Measurements from ENCODE around the gene GDF10. TPM values are rescaled to one million over a fixed set of nuclear protein-coding genes. Genes with fewer than 3 reads are reported as not detected.

GDF10 gene
- total and polyA plus RNA-seq, 2 of the 8 experiments (the other 6 are each of a cell fraction or from before 2014, with no cell fraction given): 0.19 to 0.32 TPM

DNA sequence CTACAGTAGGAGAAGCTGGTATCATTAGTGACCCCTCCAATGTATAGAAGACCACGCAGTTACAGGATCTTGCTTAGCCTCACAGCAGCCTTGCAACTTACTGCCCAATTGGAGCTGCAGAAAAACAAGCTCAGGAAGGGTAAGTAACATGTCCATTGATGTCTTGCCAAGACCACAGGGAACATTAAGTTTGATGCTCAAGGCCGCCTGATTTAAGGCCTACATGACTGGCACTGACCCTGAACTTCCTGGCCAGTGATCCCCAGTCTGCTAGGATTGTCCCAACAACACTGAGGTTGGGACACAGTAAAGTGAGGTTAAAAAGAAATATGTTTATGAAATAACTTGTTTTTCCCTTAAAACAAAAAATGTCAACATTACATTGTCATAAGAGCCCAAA, 15.4 kb downstream of the GDF10 start:
- no peak overlapping the region for H3K4ac ChIP-seq (replicated peaks; ENCODE audit: insufficient read length, low read depth, low read length)
- H2AFZ ChIP-seq (ENCODE audit: low read length): no peak overlapping the region
- no peak overlapping the region for H2BK20ac ChIP-seq (ENCODE audit: low read length)
- H3K27me3 ChIP-seq (replicated peaks in 1 of 4; ENCODE audit: control insufficient read depth in 3 of 4, extremely low read depth in 1 of 4, insufficient read depth in 3 of 4, low read length in 3 of 4): no peaks in the 10 kb centered on the region
- H4K91ac ChIP-seq (replicated peaks; ENCODE audit: insufficient read length, low read length): no peak overlapping the region
- H3K79me2 ChIP-seq (ENCODE audit: control insufficient read depth in 1 of 2, insufficient read depth in 2 of 2, low read length in 2 of 2): no peaks in the 10 kb centered on the region
- no peak overlapping the region for H3K4me3 ChIP-seq (ENCODE audit: extremely low read depth in 1 of 4, insufficient read depth in 2 of 4, low read depth in 3 of 4, low read length in 4 of 4)
- H4K8ac ChIP-seq (ENCODE audit: extremely low read depth, insufficient read depth, low read length): no peak overlapping the region
- H3K79me1 ChIP-seq (ENCODE audit: low read depth, low read length): no peaks in the 10 kb centered on the region
- no peak overlapping the region for H2BK5ac ChIP-seq (ENCODE audit: low read depth, low read length)
- H2BK12ac ChIP-seq (ENCODE audit: low read depth, low read length): no peak overlapping the region
- H3K9ac ChIP-seq (replicated peaks in 1 of 4; ENCODE audit: extremely low read depth in 1 of 4, low read depth in 3 of 4, low read length in 3 of 4): no peak overlapping the region
- WGBS, 2 experiments (ENCODE audit: extremely low coverage in 1 of 2, insufficient coverage in 1 of 2, insufficient read length in 1 of 2, insufficient replicate concordance in 2 of 2, low coverage in 1 of 2, low lambda C conversion rate in 2 of 2, missing lambda C conversion rate in 1 of 2): 95% methylated on average over 2 of the region's 2 CpGs; no CpG with 5 or more reads in 1 of the 2 experiments
- no peaks in the 10 kb centered on the region for H3K9me3 ChIP-seq (ENCODE audit: insufficient read depth in 2 of 2, low read depth in 1 of 2, low read length in 1 of 2)
- POLR2A ChIA-PET (ENCODE audit: partially characterized antibody): interaction anchor here (1.2 kb wide), 1 partner anchor 69 kb away, joined by 4 read pairs; the partner anchor contains the start of gene ZNF488
- no peak overlapping the region for H2BK15ac ChIP-seq (ENCODE audit: low read length)
- CTCF ChIA-PET (ENCODE audit: partially characterized antibody): interaction anchor here (0.9 to 11.8 kb wide), 8 partner anchors 9 to 320 kb away, joined by 3 to 201 read pairs (median 7); no protein-coding TSS in a partner anchor
- no peak overlapping the region for H2AK5ac ChIP-seq (ENCODE audit: low read depth, low read length)
- no peak overlapping the region for H3K18ac ChIP-seq (ENCODE audit: extremely low read depth, low read length)
- H3K4me1 ChIP-seq (replicated peaks in 1 of 4; ENCODE audit: control insufficient read depth in 3 of 4, insufficient read depth in 4 of 4, low read length in 3 of 4): no peaks in the 10 kb centered on the region
- FAIRE-seq (no peak), DNase-seq (ENCODE audit: low read depth in 1 of 2, low spot score in 2 of 2) (no peak)
- no peak overlapping the region for H3K4me2 ChIP-seq (ENCODE audit: insufficient read depth in 1 of 2, low read depth in 2 of 2, low read length in 2 of 2)
- no peaks in the 10 kb centered on the region for H3K36me3 ChIP-seq (ENCODE audit: control insufficient read depth in 2 of 4, insufficient read depth in 4 of 4, low read length in 3 of 4)
- no peak overlapping the region for H4K5ac ChIP-seq (ENCODE audit: insufficient read length, low read depth, low read length)
- no peak overlapping the region for H2BK120ac ChIP-seq (replicated peaks; ENCODE audit: low read depth, low read length)
- no peaks in the 10 kb centered on the region for H3K23me2 ChIP-seq (ENCODE audit: low read depth, low read length)
- no peaks in the 10 kb centered on the region for H4K20me1 ChIP-seq (replicated peaks in 1 of 2; ENCODE audit: control insufficient read depth in 1 of 2, insufficient read depth in 2 of 2, low read length in 2 of 2)
- no peak overlapping the region for H3K23ac ChIP-seq (ENCODE audit: insufficient read length)
- no peak overlapping the region for H3K27ac ChIP-seq (ENCODE audit: low read depth, low read length)
- no peak overlapping the region for H3K14ac ChIP-seq (ENCODE audit: insufficient read length)
- H3K56ac ChIP-seq (replicated peaks; ENCODE audit: insufficient read length, low read depth, low read length): no peak overlapping the region
- no peak for TF ChIP-seq POU5F1 (IDR thresholded peaks at IDR 0.05; ENCODE audit: low read depth, low read length)
- TF ChIP-seq, protein P1, sequence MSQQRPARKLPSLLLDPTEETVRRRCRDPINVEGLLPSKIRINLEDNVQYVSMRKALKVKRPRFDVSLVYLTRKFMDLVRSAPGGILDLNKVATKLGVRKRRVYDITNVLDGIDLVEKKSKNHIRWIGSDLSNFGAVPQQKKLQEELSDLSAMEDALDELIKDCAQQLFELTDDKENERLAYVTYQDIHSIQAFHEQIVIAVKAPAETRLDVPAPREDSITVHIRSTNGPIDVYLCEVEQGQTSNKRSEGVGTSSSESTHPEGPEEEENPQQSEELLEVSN (IDR thresholded peaks at IDR 0.05): no peak
- TF ChIP-seq SP1 (IDR thresholded peaks at IDR 0.05; ENCODE audit: low read depth, low read length): no peak
- no peak for TF ChIP-seq YY1 (IDR thresholded peaks at IDR 0.05; ENCODE audit: low read depth, low read length)
- TF ChIP-seq GABPA (IDR thresholded peaks at IDR 0.05; ENCODE audit: borderline replicate concordance, insufficient read depth, low read length): no peak
- TF ChIP-seq EZH2 (IDR thresholded peaks at IDR 0.05; ENCODE audit: low read depth, low read length, severe bottlenecking): no peak
- TF ChIP-seq BRCA1 (IDR thresholded peaks at IDR 0.05; ENCODE audit: low read depth, low read length): no peak
- TF ChIP-seq KDM4A (IDR thresholded peaks at IDR 0.05; ENCODE audit: low read depth, low read length, severe bottlenecking): no peak
- TF ChIP-seq CBX5 (IDR thresholded peaks at IDR 0.05; ENCODE audit: low read depth, low read length): no peak
- no peak for TF ChIP-seq TAF7 (optimal IDR thresholded peaks at IDR 0.05; ENCODE audit: borderline replicate concordance, low read depth, low read length)
- no peak for TF ChIP-seq SAP30 (IDR thresholded peaks at IDR 0.05; ENCODE audit: insufficient read depth, insufficient replicate concordance, low read length)
- no peak for TF ChIP-seq TEAD4 (IDR thresholded peaks at IDR 0.05; ENCODE audit: low read depth, low read length)
- no peak for TF ChIP-seq BACH1 (IDR thresholded peaks at IDR 0.05; ENCODE audit: low read length)
- TF ChIP-seq CBX8 (IDR thresholded peaks at IDR 0.05; ENCODE audit: borderline replicate concordance, low read depth, low read length): no peak
